ACC112 (cell line): ENCODE results near the gene RNF214.
A peak's percentile ranks its signal among the peaks of the same experiment; 100 is the strongest.
"Not testable (repeated sequence)": the region's sequence is repeated elsewhere in the genome, so short reads cannot be mapped to it uniquely, and the experiment has no call there.

Experiments
- H2AFZ ChIP-seq: fragments of 200-600 bp; sonication (generic); one replicate; pipeline ENCODE4 v1.6.0; 2017; ENCODE audit warnings: antibody characterized with exemption, low read length; ENCODE audit not compliant: unreplicated experiment
- H3K27ac ChIP-seq: fragments of 200-600 bp; sonication (generic); 2 replicates; pipeline ENCODE4 v1.5.1; 2014; ENCODE audit warnings: low read depth, mild to moderate bottlenecking, antibody characterized with exemption, low read length, moderate library complexity
- H3K27me3 ChIP-seq: fragments of 200-600 bp; sonication (generic); 2 replicates; pipeline ENCODE4 v1.6.1; 2014; ENCODE audit warnings: mild to moderate bottlenecking, antibody characterized with exemption, low read length, moderate library complexity, mixed read lengths; ENCODE audit not compliant: insufficient read depth
- H3K36me3 ChIP-seq: fragments of 200-600 bp; sonication (generic); 2 replicates; pipeline ENCODE4 v1.6.1; 2016; ENCODE audit warnings: mild to moderate bottlenecking, antibody characterized with exemption, low read length, moderate library complexity, mixed read lengths; ENCODE audit not compliant: insufficient read depth
- H3K4me1 ChIP-seq: fragments of 200-600 bp; sonication (generic); one replicate; pipeline ENCODE4 v1.6.1; 2016; ENCODE audit warnings: low read length, mixed read lengths; ENCODE audit not compliant: insufficient read depth, unreplicated experiment, control insufficient read depth
- H3K4me3 ChIP-seq: fragments of 200-600 bp; sonication (generic); 2 replicates; pipeline ENCODE4 v1.5.1; 2014; ENCODE audit warnings: mild to moderate bottlenecking, low read depth, low read length
- H3K79me2 ChIP-seq: fragments of 200-600 bp; sonication (generic); one replicate; pipeline ENCODE4 v1.6.0; 2016; ENCODE audit warnings: low read length; ENCODE audit not compliant: control insufficient read depth, unreplicated experiment, insufficient read depth

Gene RNF214

DNA sequence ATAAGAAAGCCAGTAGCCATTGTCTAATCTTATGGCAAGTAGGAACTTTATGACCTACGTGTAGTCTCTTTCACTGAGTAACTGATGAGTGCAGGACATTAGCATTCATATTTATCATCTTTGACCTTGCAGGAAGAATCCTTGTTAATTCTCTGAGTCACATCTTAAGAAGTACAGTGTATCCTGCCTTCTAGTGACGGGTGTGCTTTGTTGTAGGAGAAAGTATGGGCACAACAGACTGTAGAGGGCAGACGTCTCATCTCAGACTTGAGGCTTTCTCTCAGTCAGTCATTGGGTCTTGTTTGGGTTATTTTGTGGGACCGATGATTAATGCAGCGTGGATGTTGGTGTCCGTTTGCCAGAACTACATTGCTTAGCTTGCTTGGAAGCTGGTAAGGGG, 6.8 kb downstream of the RNF214 start:
- peak overlapping the region; percentile 74 for H3K27ac ChIP-seq
- peaks cover 17% of the 10 kb centered on the region for H3K4me1 ChIP-seq
- H3K4me3 ChIP-seq: no peak overlapping the region
- no peak overlapping the region for H2AFZ ChIP-seq
- peaks cover 12% of the 10 kb centered on the region; the same call in 1 of the 2 replicates for H3K36me3 ChIP-seq
- H3K27me3 ChIP-seq: no peaks in the 10 kb centered on the region
- peaks cover under 1% of the 10 kb centered on the region for H3K79me2 ChIP-seq

DNA sequence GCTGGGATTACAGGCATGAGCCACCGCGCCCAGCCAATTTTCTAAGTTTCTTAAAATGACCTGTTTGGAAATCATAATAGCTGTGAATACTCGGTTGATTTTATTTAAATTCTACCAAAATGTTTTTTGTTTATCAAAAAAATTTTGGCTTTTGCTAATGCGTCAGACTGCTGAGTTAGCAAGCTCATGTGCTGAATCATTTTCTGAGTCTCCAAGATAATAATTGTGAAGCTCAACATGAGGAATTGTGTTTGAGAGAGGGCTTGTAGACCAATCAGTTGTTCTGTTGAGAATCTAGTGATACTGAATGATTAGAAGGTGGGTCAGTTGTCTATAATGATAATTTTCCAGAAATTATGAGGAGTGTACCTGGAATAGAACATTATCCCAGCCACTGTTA, 15.9 kb downstream of the RNF214 start:
- Histone ChIP-seq H3K4me1 (no peaks in the 10 kb centered on the region), H3K27me3 (no peaks in the 10 kb centered on the region), H3K27ac (no peak overlapping the region), H2AFZ (no peak overlapping the region), H3K4me3 (no peak overlapping the region), H3K36me3 (peaks cover 29% of the 10 kb centered on the region), H3K79me2 (no peaks in the 10 kb centered on the region)

DNA sequence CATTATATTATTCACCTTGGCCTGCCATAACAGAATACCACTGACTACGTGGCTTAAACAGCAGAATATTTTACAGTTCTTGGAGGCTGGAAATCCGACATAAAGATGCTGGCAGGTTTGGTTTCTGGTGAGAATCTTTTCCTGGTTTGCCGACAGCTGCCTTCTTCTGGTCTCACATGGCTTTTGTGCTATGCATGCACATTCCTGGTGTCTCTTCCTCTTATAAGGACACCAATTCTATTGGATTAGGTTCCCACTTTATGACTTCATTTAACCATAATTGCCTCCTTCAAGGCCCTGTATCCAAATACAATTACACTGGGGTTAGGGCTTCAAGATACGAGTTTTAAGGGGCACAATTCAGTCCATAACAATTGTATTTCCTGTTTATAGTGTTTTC, 17.1 kb downstream of the RNF214 start:
- Histone ChIP-seq H3K4me1 (no peaks in the 10 kb centered on the region), H3K36me3 (peaks cover 29% of the 10 kb centered on the region), H3K4me3 (no peak overlapping the region), H2AFZ (no peak overlapping the region), H3K79me2 (no peaks in the 10 kb centered on the region), H3K27ac (no peak overlapping the region), H3K27me3 (no peaks in the 10 kb centered on the region)

DNA sequence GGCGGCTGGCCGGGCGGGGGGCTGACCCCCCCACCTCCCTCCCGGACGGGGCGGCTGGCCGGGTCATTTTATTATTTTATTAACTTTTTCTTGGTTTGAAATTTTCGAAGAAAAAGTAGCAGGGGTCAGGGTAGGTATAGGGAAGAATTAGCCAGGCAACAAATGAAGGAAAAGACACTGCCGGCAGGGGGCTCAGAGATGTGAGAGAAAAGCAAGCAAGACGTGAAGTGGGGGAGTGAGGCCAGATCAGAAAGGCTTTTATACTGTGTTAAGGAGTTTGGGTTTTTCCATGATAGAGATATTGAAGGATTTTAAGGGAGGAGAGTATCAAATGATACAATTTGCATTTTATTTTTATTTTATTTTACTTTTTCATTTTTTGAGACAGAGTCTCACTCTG, 19.0 kb downstream of the RNF214 start:
- no peak overlapping the region for H2AFZ ChIP-seq
- peaks cover 27% of the 10 kb centered on the region for H3K36me3 ChIP-seq
- no peak overlapping the region for H3K27ac ChIP-seq
- no peaks in the 10 kb centered on the region for H3K27me3 ChIP-seq
- no peaks in the 10 kb centered on the region for H3K79me2 ChIP-seq
- no peak overlapping the region for H3K4me3 ChIP-seq
- peaks cover 6% of the 10 kb centered on the region for H3K4me1 ChIP-seq

DNA sequence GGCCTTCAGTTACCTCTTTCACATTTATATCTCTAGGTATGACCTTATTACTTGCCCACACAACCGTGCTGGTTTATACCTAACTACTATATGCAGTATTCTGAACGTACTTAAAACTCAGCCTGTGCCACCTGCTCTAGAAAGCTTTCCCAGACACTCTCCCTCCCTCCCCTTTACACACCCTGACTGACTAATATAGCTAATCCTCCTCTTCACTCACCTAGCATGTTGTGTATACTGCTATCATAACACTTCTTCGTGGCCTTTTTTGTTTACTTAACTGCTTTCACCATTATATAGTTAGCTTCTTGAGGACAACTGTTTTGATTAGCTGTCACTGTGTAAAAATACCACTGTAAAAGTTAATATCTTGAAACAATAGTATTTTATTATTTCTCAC, 23.5 kb downstream of the RNF214 start:
- Histone ChIP-seq H3K27me3 (no peaks in the 10 kb centered on the region), H3K4me3 (no peak overlapping the region), H3K36me3 (0 out of 2 replicates have a peak, but pooled peaks cover 4% of the 10 kb centered on the region), H3K4me1 (peaks cover 22% of the 10 kb centered on the region), H2AFZ (no peak overlapping the region), H3K27ac (peak overlapping the region; percentile 26; the same call in 1 of the 2 replicates), H3K79me2 (no peaks in the 10 kb centered on the region)

DNA sequence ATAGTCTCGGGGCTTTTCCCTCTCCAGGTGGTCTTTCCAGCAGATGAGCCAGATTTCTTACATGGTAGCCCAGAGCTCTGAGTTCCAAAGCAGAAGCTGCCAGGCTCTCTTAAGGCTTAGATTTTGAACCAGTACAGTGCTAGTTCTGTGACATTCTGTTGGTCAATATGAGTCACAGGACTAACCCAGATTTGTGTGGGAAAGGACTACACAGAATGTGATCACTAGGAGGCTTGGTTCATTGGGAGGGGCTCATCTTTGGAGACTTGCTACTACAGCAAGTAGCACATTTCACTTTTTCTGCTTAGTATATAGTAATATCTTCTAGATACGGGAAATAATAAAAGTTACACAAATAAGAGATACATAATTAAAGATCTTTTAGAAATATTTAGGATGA, 24.1 kb downstream of the RNF214 start:
- H3K4me3 ChIP-seq: no peak overlapping the region
- H3K27ac ChIP-seq: peak overlapping the region; percentile 26; the same call in 1 of the 2 replicates
- peaks cover 22% of the 10 kb centered on the region for H3K4me1 ChIP-seq
- no peaks in the 10 kb centered on the region for H3K27me3 ChIP-seq
- H3K79me2 ChIP-seq: no peaks in the 10 kb centered on the region
- H3K36me3 ChIP-seq: 0 out of 2 replicates have a peak, but pooled peaks cover 4% of the 10 kb centered on the region
- no peak overlapping the region for H2AFZ ChIP-seq

DNA sequence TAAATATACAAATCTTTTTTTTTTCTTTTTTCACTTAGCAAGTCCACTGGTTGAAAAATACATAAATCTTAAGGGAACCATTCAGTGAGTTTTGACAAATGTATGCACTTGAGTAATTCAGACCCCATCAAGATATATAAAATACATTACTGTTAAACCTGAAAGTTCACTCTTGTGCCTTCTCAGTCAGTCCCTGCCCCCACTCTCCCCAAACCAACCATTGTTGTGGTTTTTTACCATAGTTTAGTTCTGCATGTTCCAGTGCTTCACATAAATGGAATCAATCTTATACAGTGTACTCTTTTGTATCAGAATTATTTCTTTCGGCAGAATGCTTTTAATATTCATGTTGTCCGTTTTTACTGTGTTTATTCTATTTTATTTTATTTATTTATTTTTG, 26.1 kb downstream of the RNF214 start:
- peaks cover 22% of the 10 kb centered on the region for H3K4me1 ChIP-seq
- no peak overlapping the region for H3K4me3 ChIP-seq
- peaks cover 2% of the 10 kb centered on the region; the same call in 1 of the 2 replicates for H3K36me3 ChIP-seq
- H3K27ac ChIP-seq: no peak overlapping the region
- no peaks in the 10 kb centered on the region for H3K79me2 ChIP-seq
- H3K27me3 ChIP-seq: no peaks in the 10 kb centered on the region
- H2AFZ ChIP-seq: no peak overlapping the region

DNA sequence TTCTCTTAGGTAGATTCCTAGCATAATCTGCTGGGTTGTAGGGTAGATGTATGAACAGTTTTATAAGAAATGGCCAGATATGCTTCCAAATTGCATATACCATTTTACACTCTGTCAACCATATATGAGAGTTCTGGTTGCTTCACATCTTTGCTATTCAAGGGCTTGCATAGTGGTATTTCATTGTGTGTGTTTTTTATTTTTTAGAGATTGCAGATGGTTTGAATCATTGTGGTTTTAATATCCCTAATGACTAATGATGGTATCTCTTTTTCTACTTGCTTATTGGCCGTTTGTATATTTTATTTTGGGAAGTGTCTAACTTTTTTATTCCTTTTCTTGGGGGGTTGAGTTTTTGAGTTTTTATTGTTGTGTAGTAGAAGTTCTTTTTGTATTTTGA, 26.9 kb downstream of the RNF214 start:
- H3K4me1 ChIP-seq: peaks cover 22% of the 10 kb centered on the region
- H3K4me3 ChIP-seq: no peak overlapping the region
- no peaks in the 10 kb centered on the region for H3K79me2 ChIP-seq
- no peaks in the 10 kb centered on the region for H3K27me3 ChIP-seq
- H3K36me3 ChIP-seq: peaks cover 4% of the 10 kb centered on the region; the same call in 1 of the 2 replicates
- no peak overlapping the region for H2AFZ ChIP-seq
- peak overlapping the region; percentile 39 for H3K27ac ChIP-seq

DNA sequence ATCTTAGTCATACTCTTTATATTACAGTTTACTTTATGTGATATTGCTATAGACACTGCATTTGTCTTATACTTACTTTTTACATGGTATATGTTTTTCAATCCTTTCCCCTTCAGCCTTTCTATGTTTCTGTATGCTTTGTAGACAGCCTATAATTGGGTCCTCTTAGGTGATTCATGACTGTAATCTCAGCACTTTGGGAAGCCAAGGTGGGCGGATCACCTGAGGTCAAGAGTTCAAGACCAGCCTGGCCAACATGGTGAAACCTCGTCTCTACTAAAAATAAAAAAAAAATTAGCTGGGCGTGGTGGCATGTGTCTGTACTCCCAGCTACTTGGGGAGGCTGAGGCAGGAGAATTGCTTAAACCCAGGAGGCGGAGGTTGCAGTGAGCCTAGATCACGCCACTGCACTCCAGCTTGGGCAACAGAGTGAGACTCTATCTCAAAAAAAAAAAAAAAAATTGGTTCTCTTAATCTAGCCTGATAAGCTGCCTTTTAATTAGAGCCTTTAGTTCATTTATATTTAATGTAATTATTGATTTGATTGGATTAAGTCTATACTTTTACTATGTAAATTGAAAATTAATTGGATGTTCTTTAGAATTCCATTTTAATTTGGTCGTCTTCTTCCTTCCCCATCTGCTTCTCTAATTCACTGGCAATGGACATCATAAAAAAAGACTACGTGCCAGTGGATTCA, 32.3 kb downstream of the RNF214 start:
- not testable (repeated sequence) for H3K4me1 ChIP-seq, H3K4me3 ChIP-seq, H3K27me3 ChIP-seq, H3K36me3 ChIP-seq, H3K27ac ChIP-seq, H3K79me2 ChIP-seq, H2AFZ ChIP-seq

DNA sequence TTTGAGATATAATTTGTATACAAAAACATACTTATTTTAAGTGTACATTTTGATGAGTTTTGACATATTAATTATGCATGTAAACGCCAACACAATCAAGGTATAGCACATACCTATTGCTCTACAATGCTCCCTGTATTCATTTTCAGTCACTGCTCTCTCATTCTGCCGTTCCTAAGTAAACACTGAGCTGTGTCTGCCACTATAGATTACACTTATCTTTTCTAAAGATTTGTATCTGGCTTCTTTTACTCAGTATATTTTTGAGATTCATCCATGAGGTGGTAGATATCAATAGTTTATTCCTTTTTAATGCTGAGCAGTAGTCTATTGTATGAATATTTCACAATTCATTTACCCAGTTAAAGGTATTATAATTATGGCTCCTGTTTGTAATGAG, 33.3 kb downstream of the RNF214 start:
- Histone ChIP-seq H3K4me1 (no peaks in the 10 kb centered on the region), H3K27ac (no peak overlapping the region), H3K27me3 (no peaks in the 10 kb centered on the region), H2AFZ (no peak overlapping the region), H3K36me3 (peaks cover 4% of the 10 kb centered on the region; the same call in 1 of the 2 replicates), H3K79me2 (no peaks in the 10 kb centered on the region), H3K4me3 (no peak overlapping the region)

DNA sequence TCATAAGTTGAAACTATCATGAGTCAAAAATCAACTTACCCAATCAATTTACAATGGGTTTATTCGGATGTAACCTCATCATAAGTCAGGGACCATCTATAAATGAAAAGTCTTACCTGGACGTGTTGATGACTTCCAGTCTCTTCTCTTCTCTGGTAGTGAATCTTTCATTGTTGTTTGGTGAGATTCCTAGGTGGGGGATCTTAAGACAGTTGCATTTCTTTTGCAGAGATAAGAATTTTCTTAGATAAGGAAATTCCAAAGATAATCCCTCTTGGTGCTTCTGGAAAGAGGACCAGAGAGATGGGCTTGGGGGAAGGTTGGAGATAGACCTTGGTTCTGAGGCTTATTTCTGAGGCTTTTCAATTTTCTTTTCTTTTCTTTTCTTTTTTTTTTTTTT, 37.4 kb downstream of the RNF214 start:
- H3K27me3 ChIP-seq: no peaks in the 10 kb centered on the region
- peaks cover 14% of the 10 kb centered on the region for H3K4me1 ChIP-seq
- no peaks in the 10 kb centered on the region for H3K36me3 ChIP-seq
- no peak overlapping the region for H3K27ac ChIP-seq
- no peak overlapping the region for H2AFZ ChIP-seq
- no peak overlapping the region for H3K4me3 ChIP-seq
- H3K79me2 ChIP-seq: no peaks in the 10 kb centered on the region
